Measurements from ENCODE around the gene COPZ2. TPM values are rescaled to one million over a fixed set of nuclear protein-coding genes. Genes with fewer than 3 reads are reported as not detected.
"Not testable (repeated sequence)": the region's sequence is repeated elsewhere in the genome, so short reads cannot be mapped to it uniquely, and the experiment has no call there.

COPZ2 gene
- polyA plus RNA-seq, 3 donors, result 4.2 to 12.2 (median 6.9) TPM

DNA sequence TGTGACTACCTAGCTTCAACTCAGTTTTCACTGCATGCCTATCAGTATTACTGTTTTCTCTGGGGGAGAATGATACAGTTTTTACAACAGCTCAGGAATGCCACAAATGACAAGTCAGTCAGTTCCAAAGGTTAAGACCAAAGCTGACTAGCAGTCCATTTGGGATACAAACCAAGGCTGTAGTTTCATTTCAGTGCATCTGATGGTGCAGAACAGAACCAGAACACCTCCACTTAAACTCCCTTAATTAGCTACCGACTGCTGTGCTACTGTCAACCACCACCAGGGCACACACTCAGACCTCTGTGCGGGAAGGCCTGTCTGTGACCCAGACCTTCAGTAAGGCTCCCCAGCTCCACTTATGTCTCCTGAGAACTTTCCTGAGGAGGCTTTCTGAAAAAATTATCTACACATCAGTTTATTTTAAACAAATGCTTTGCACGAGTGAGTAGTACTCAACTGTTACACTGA, 30.9 kb upstream of the COPZ2 start:
- no peak for TF ChIP-seq CTCF (IDR thresholded peaks at IDR 0.05)
- Histone ChIP-seq H2AFZ (ENCODE audit: insufficient read depth, low read depth, low read length, poor library complexity, severe bottlenecking) (no peak overlapping the region), H3K27me3 (ENCODE audit: control insufficient read depth in 2 of 2, insufficient read depth in 2 of 2, low read length in 2 of 2) (no peaks in the 10 kb centered on the region), H4K20me1 (ENCODE audit: insufficient read depth, low read length) (no peaks in the 10 kb centered on the region), H3K79me2 (ENCODE audit: insufficient read depth, low read length) (no peaks in the 10 kb centered on the region), H3K27ac (ENCODE audit: low read depth in 1 of 2, low read length in 2 of 2) (no peak overlapping the region), H3K9ac (ENCODE audit: insufficient read depth, low read length, poor library complexity, severe bottlenecking) (no peak overlapping the region), H3K4me1 (ENCODE audit: control insufficient read depth in 1 of 2, insufficient read depth in 2 of 2, low read length in 2 of 2) (no peaks in the 10 kb centered on the region), H3K4me2 (replicated peaks; ENCODE audit: extremely low read depth, low read length, poor library complexity, severe bottlenecking) (no peak overlapping the region), H3K4me3 (replicated peaks in 1 of 3; ENCODE audit: low read depth in 2 of 3, low read length in 3 of 3) (no peak overlapping the region), H3K36me3 (replicated peaks in 1 of 2; ENCODE audit: control insufficient read depth in 1 of 2, insufficient read depth in 2 of 2, low read length in 2 of 2) (peaks cover 51 to 94% of the 10 kb centered on the region in 2 donors), H3K9me3 (replicated peaks in 1 of 2; ENCODE audit: control insufficient read depth in 1 of 2, insufficient read depth in 1 of 2, low read length in 2 of 2) (no peaks in the 10 kb centered on the region)
- WGBS (ENCODE audit: insufficient coverage), result 93% methylated on average over 3 of the region's 3 CpGs
- Mint-ChIP-seq H3K4me1 (peaks cover 3% of the 10 kb centered on the region), H3K27ac (no peak overlapping the region), H3K27me3 (ENCODE audit: low read depth in 3 of 3) (peaks cover 0 to 3% (median 1%) of the 10 kb centered on the region in 3 donors), H3K4me3 (no peak overlapping the region), H3K9me3 (no peaks in the 10 kb centered on the region), H3K36me3 (peaks cover 63 to 87% of the 10 kb centered on the region in 2 donors)
- DNase-seq, result no peak
- intact Hi-C loops (cut with micrococcal nuclease), result no loop called here

DNA sequence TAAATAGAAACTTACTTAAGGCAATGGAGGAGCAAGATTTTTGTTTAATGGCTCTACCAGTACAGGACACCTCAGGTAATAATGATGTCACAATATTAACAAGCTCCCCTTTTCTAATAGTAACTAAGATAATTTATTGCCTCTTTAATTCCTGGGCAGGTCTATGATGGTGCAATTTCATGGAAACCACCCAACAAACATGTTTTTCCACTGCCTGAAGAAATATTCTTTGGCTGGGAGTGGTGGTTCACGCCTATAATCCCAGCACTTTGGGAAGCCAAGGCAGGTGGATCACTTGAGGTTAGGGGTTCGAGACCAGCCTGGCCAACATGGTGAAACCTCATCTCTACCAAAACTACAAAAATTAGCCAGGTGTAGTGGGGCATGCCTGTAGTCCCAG, 30.2 kb upstream of the COPZ2 start:
- H3K4me3 Mint-ChIP-seq, result not testable (repeated sequence)
- peaks cover 53 to 97% of the 10 kb centered on the region in 2 donors for H3K36me3 ChIP-seq (replicated peaks in 1 of 2; ENCODE audit: control insufficient read depth in 1 of 2, insufficient read depth in 2 of 2, low read length in 2 of 2)

More for the DNA sequence above, 30.2 kb upstream of the COPZ2 start:
- H3K9ac ChIP-seq (ENCODE audit: insufficient read depth, low read length, poor library complexity, severe bottlenecking); H3K27me3 Mint-ChIP-seq (ENCODE audit: low read depth in 3 of 3); H3K4me2 ChIP-seq (replicated peaks; ENCODE audit: extremely low read depth, low read length, poor library complexity, severe bottlenecking); H3K79me2 ChIP-seq (ENCODE audit: insufficient read depth, low read length); H3K27me3 ChIP-seq (ENCODE audit: control insufficient read depth in 2 of 2, insufficient read depth in 2 of 2, low read length in 2 of 2); H3K9me3 ChIP-seq (replicated peaks in 1 of 2; ENCODE audit: control insufficient read depth in 1 of 2, insufficient read depth in 1 of 2, low read length in 2 of 2); H3K27ac ChIP-seq (ENCODE audit: low read depth in 1 of 2, low read length in 2 of 2); H3K4me3 ChIP-seq (replicated peaks in 1 of 3; ENCODE audit: low read depth in 2 of 3, low read length in 3 of 3); H3K27ac Mint-ChIP-seq; H2AFZ ChIP-seq (ENCODE audit: insufficient read depth, low read depth, low read length, poor library complexity, severe bottlenecking); H3K4me1 Mint-ChIP-seq; DNase-seq; intact Hi-C loops (cut with micrococcal nuclease); H4K20me1 ChIP-seq (ENCODE audit: insufficient read depth, low read length); H3K4me1 ChIP-seq (ENCODE audit: control insufficient read depth in 1 of 2, insufficient read depth in 2 of 2, low read length in 2 of 2); H3K9me3 Mint-ChIP-seq: not testable (repeated sequence)
- peaks cover 59 to 84% of the 10 kb centered on the region in 2 donors for H3K36me3 Mint-ChIP-seq
- WGBS (ENCODE audit: insufficient coverage), result no CpG with 5 or more reads among the region's 2 CpGs
